Measurements from ENCODE around the gene DES.

DNA sequence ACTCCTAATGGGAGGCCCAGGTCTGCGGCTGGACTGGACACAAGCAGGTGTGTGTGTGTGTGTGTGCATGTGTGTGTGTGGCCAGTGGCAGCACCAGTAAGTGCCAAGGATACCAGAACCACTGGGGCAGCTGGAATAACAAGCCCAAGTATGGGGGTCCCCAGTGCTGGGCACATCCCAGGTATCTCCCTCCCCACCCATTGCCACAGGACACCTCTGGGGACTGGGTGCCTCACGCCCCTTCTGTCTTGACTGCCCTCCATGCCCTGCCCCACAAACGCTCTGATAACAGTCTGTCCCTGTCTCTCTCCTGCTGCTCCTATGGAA lies 25.5 kb downstream of the DES start:
- no peak for TF ChIP-seq CBX5 (CRISPR knock-in tag; IDR thresholded peaks at IDR 0.05; ENCODE audit: borderline replicate concordance)
- TF ChIP-seq HIVEP1 (CRISPR knock-in tag; IDR thresholded peaks at IDR 0.05), result no peak
- no peak for TF ChIP-seq KAT8 (CRISPR knock-in tag; IDR thresholded peaks at IDR 0.05)
- no peak for TF ChIP-seq ZNF263 (CRISPR knock-in tag; IDR thresholded peaks at IDR 0.05)
- TF ChIP-seq ERF (CRISPR knock-in tag; IDR thresholded peaks at IDR 0.05), result no peak
- TF ChIP-seq, protein P1, sequence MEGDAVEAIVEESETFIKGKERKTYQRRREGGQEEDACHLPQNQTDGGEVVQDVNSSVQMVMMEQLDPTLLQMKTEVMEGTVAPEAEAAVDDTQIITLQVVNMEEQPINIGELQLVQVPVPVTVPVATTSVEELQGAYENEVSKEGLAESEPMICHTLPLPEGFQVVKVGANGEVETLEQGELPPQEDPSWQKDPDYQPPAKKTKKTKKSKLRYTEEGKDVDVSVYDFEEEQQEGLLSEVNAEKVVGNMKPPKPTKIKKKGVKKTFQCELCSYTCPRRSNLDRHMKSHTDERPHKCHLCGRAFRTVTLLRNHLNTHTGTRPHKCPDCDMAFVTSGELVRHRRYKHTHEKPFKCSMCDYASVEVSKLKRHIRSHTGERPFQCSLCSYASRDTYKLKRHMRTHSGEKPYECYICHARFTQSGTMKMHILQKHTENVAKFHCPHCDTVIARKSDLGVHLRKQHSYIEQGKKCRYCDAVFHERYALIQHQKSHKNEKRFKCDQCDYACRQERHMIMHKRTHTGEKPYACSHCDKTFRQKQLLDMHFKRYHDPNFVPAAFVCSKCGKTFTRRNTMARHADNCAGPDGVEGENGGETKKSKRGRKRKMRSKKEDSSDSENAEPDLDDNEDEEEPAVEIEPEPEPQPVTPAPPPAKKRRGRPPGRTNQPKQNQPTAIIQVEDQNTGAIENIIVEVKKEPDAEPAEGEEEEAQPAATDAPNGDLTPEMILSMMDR (CRISPR knock-in tag; IDR thresholded peaks at IDR 0.05), result no peak
- no peak for TF ChIP-seq GTF2F1 (IDR thresholded peaks at IDR 0.05; ENCODE audit: low read length)
- no peak for TF ChIP-seq ADNP (CRISPR knock-in tag; IDR thresholded peaks at IDR 0.05)
- TF ChIP-seq, protein P2, sequence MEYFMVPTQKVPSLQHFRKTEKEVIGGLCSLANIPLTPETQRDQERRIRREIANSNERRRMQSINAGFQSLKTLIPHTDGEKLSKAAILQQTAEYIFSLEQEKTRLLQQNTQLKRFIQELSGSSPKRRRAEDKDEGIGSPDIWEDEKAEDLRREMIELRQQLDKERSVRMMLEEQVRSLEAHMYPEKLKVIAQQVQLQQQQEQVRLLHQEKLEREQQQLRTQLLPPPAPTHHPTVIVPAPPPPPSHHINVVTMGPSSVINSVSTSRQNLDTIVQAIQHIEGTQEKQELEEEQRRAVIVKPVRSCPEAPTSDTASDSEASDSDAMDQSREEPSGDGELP (IDR thresholded peaks at IDR 0.05; ENCODE audit: borderline replicate concordance, low read depth), result no peak
- TF ChIP-seq KLF11 (CRISPR knock-in tag; IDR thresholded peaks at IDR 0.05), result no peak
- TF ChIP-seq, protein P3, sequence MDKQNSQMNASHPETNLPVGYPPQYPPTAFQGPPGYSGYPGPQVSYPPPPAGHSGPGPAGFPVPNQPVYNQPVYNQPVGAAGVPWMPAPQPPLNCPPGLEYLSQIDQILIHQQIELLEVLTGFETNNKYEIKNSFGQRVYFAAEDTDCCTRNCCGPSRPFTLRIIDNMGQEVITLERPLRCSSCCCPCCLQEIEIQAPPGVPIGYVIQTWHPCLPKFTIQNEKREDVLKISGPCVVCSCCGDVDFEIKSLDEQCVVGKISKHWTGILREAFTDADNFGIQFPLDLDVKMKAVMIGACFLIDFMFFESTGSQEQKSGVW (CRISPR knock-in tag; IDR thresholded peaks at IDR 0.05; ENCODE audit: borderline replicate concordance), result no peak

Measured in HepG2 (cell line).